ENCODE results near the gene HTRA1. TPM values are rescaled to one million over a fixed set of nuclear protein-coding genes. Genes with fewer than 3 reads are reported as not detected.

Gene HTRA1
- total RNA-seq (109 and 198 TPM in 2 replicates), polyA plus RNA-seq (178 and 216 TPM in 2 replicates), polyA minus RNA-seq (ENCODE audit: low replicate concordance) (24.3 and 53.8 TPM in 2 replicates)
- 143 and 170 TPM in 2 replicates for polyA plus RNA-seq (2012)

- no peaks in the 10 kb centered on the region for H4K20me1 ChIP-seq (ENCODE audit: control insufficient read depth, extremely low read depth, insufficient read depth, low read length)
- no peaks in the 10 kb centered on the region for H3K36me3 ChIP-seq (ENCODE audit: control insufficient read depth, insufficient read depth, low read length)
- peaks cover 8% of the 10 kb centered on the region for H3K4me1 ChIP-seq (ENCODE audit: control insufficient read depth, extremely low read depth, insufficient read depth, low read length)
- peak within 1 kb of the TSS; percentile 7 for H2AFZ ChIP-seq (ENCODE audit: low read length)
- H3K27ac ChIP-seq (ENCODE audit: insufficient read depth, low read length): peak within 1 kb of the TSS; percentile 56
- H3K79me2 ChIP-seq (ENCODE audit: control insufficient read depth, insufficient read depth, low read length): peaks cover 15% of the 10 kb centered on the region
- H3K4me3 ChIP-seq (replicated peaks in 1 of 4; ENCODE audit: control extremely low read depth in 1 of 4, insufficient read depth in 1 of 4, low read depth in 3 of 4, low read length in 4 of 4): peak within 1 kb of the TSS; percentile 51 to 89 (median 76)
- peak; percentile 64 to 77 for DNase-seq (ENCODE audit: low read depth in 2 of 2)
- H3K9ac ChIP-seq (ENCODE audit: insufficient read depth, low read length): peak within 1 kb of the TSS; percentile 69
- TF ChIP-seq, protein P1, sequence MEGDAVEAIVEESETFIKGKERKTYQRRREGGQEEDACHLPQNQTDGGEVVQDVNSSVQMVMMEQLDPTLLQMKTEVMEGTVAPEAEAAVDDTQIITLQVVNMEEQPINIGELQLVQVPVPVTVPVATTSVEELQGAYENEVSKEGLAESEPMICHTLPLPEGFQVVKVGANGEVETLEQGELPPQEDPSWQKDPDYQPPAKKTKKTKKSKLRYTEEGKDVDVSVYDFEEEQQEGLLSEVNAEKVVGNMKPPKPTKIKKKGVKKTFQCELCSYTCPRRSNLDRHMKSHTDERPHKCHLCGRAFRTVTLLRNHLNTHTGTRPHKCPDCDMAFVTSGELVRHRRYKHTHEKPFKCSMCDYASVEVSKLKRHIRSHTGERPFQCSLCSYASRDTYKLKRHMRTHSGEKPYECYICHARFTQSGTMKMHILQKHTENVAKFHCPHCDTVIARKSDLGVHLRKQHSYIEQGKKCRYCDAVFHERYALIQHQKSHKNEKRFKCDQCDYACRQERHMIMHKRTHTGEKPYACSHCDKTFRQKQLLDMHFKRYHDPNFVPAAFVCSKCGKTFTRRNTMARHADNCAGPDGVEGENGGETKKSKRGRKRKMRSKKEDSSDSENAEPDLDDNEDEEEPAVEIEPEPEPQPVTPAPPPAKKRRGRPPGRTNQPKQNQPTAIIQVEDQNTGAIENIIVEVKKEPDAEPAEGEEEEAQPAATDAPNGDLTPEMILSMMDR (conservative IDR thresholded peaks at IDR 0.05 in 1 of 2, IDR thresholded peaks at IDR 0.05 in 1 of 2; ENCODE audit: low read depth in 1 of 2, low read length in 2 of 2): no peak
- no peak for TF ChIP-seq EZH2 (IDR thresholded peaks at IDR 0.05; ENCODE audit: low read length, missing control alignments)
- peaks cover 3% of the 10 kb centered on the region for H3K27me3 ChIP-seq (ENCODE audit: control insufficient read depth, insufficient read depth, low read length)
- H3K4me2 ChIP-seq (ENCODE audit: extremely low read depth, insufficient read depth, low read length): peak within 1 kb of the TSS; percentile 98
- no peaks in the 10 kb centered on the region for H3K9me3 ChIP-seq (ENCODE audit: control insufficient read depth, insufficient read depth, low read depth, low read length)
Measured at GRCh38 chr10:122461367-122461728, at the start of gene HTRA1. Gene HTRA1, plus strand, starts transcription at chr10:122461553. Its CDS starts 100 bp downstream, at chr10:122461653.

DNA sequence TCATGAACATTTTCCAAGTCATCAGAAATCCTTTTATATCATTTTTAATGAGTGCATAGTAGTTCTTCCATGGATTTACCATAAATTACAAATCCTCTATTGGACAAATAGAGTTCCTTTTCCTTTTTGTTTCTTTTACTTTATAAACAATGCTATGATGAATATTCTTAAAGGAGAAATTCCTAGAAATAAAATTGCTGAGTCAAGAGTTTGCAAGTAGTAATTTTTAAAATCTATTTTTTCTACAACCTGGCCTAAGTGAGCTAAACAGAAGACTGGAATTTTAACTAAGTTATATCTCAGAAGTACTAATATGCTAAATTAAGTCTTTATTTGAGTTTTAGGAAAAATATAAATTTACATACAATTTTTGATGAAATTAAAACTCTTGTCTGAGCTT is 48.0 kb upstream of the HTRA1 start:
- Histone ChIP-seq H3K4me2 (ENCODE audit: extremely low read depth, insufficient read depth, low read length) (no peak overlapping the region), H3K4me1 (ENCODE audit: control insufficient read depth, extremely low read depth, insufficient read depth, low read length) (no peaks in the 10 kb centered on the region), H3K27me3 (ENCODE audit: control insufficient read depth, insufficient read depth, low read length) (no peaks in the 10 kb centered on the region), H2AFZ (ENCODE audit: low read length) (no peak overlapping the region), H3K4me3 (replicated peaks in 1 of 4; ENCODE audit: control extremely low read depth in 1 of 4, insufficient read depth in 1 of 4, low read depth in 3 of 4, low read length in 4 of 4) (no peak overlapping the region), H3K36me3 (ENCODE audit: control insufficient read depth, insufficient read depth, low read length) (no peaks in the 10 kb centered on the region), H3K9me3 (ENCODE audit: control insufficient read depth, insufficient read depth, low read depth, low read length) (no peaks in the 10 kb centered on the region), H3K27ac (ENCODE audit: insufficient read depth, low read length) (no peak overlapping the region), H3K79me2 (ENCODE audit: control insufficient read depth, insufficient read depth, low read length) (no peaks in the 10 kb centered on the region), H3K9ac (ENCODE audit: insufficient read depth, low read length) (no peak overlapping the region), H4K20me1 (ENCODE audit: control insufficient read depth, extremely low read depth, insufficient read depth, low read length) (no peaks in the 10 kb centered on the region)
- TF ChIP-seq EZH2 (IDR thresholded peaks at IDR 0.05; ENCODE audit: low read length, missing control alignments): no peak
- TF ChIP-seq, protein P1 (conservative IDR thresholded peaks at IDR 0.05 in 1 of 2, IDR thresholded peaks at IDR 0.05 in 1 of 2; ENCODE audit: low read depth in 1 of 2, low read length in 2 of 2): no peak
- DNase-seq (ENCODE audit: low read depth in 2 of 2): no peak

- H3K79me2 ChIP-seq (ENCODE audit: control insufficient read depth, insufficient read depth, low read length): no peaks in the 10 kb centered on the region
- no peaks in the 10 kb centered on the region for H4K20me1 ChIP-seq (ENCODE audit: control insufficient read depth, extremely low read depth, insufficient read depth, low read length)
- no peak overlapping the region for H3K4me3 ChIP-seq (replicated peaks in 1 of 4; ENCODE audit: control extremely low read depth in 1 of 4, insufficient read depth in 1 of 4, low read depth in 3 of 4, low read length in 4 of 4)
- no peak overlapping the region for H3K9ac ChIP-seq (ENCODE audit: insufficient read depth, low read length)
- H3K9me3 ChIP-seq (ENCODE audit: control insufficient read depth, insufficient read depth, low read depth, low read length): no peaks in the 10 kb centered on the region
- TF ChIP-seq, protein P1 (conservative IDR thresholded peaks at IDR 0.05 in 1 of 2, IDR thresholded peaks at IDR 0.05 in 1 of 2; ENCODE audit: low read depth in 1 of 2, low read length in 2 of 2): no peak
- TF ChIP-seq EZH2 (IDR thresholded peaks at IDR 0.05; ENCODE audit: low read length, missing control alignments): no peak
- DNase-seq (ENCODE audit: low read depth in 2 of 2): peak; percentile 18 to 72
- peaks cover 9% of the 10 kb centered on the region for H3K4me1 ChIP-seq (ENCODE audit: control insufficient read depth, extremely low read depth, insufficient read depth, low read length)
- no peak overlapping the region for H2AFZ ChIP-seq (ENCODE audit: low read length)
- no peaks in the 10 kb centered on the region for H3K36me3 ChIP-seq (ENCODE audit: control insufficient read depth, insufficient read depth, low read length)
- H3K4me2 ChIP-seq (ENCODE audit: extremely low read depth, insufficient read depth, low read length): no peak overlapping the region
- H3K27ac ChIP-seq (ENCODE audit: insufficient read depth, low read length): no peak overlapping the region
- no peaks in the 10 kb centered on the region for H3K27me3 ChIP-seq (ENCODE audit: control insufficient read depth, insufficient read depth, low read length)
Measured at GRCh38 chr10:122417667-122418066, 43.7 kb upstream of the HTRA1 start.
